ENCODE measurements around the gene CDK9.

DNA sequence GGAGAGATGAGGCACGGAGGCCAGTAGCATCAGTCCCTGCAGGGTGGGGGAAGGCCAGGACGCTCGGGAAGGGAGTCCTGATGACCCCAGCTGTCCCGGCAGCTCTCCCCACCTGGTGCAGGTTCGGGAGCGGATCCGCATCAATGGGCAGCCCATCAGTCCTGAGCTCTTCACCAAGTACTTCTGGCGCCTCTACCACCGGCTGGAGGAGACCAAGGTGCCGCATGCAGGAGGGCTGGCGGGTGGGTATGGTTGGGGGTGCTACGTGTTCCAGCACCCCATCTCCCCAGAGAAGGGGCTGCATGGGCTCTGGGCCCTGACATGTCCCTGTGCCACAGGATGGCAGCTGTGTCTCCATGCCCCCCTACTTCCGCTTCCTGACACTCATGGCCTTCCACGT, 21.0 kb downstream of the CDK9 start:
- TF ChIP-seq CTCF (IDR thresholded peaks at IDR 0.05) (no peak), ZFX (IDR thresholded peaks at IDR 0.05; ENCODE audit: borderline replicate concordance) (no peak)
